ENCODE results near the gene DCAF16. TPM values are rescaled to one million over a fixed set of nuclear protein-coding genes. Genes with fewer than 3 reads are reported as not detected.

The DCAF16 gene
- total RNA-seq, 1 donor from 2014 or later = 18.7 TPM

GRCh38 chr4:17823871-17824669, 13.5 kb upstream of the DCAF16 start:
- no peaks in the 10 kb centered on the region for H3K27me3 ChIP-seq (ENCODE audit: control insufficient read depth, insufficient read depth, low read length)
- no peak for DNase-seq (ENCODE audit: low read depth)
- TF ChIP-seq CTCF (IDR thresholded peaks at IDR 0.05; ENCODE audit: insufficient read depth, low read length, poor library complexity, severe bottlenecking) = no peak
- H3K36me3 ChIP-seq (ENCODE audit: control insufficient read depth, insufficient read depth, low read length) = no peaks in the 10 kb centered on the region
- H3K4me3 ChIP-seq (ENCODE audit: low read depth, low read length) = no peak overlapping the region

DNA sequence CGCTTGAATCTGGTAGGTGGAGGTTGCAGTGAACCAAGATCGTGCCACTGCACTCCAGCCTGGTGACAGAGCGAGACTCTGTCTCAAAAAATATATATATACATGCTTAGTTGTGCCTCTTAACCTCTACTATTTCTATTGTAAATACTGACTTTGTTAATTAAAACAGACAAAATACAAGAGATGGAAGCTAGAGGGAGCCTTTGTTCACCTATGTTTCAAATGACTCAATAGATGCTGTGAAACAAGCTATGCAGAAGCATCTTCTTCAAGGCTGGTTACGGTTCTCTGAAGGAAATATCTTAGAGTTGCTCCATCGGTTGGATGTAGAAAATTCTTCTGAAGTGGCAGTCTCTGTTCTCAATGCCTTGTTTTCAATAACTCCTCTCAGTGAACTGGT, 6.5 kb upstream of the DCAF16 start:
- Histone ChIP-seq H3K4me3 (ENCODE audit: low read depth, low read length) (no peak overlapping the region), H3K36me3 (ENCODE audit: control insufficient read depth, insufficient read depth, low read length) (no peaks in the 10 kb centered on the region), H3K27me3 (ENCODE audit: control insufficient read depth, insufficient read depth, low read length) (no peaks in the 10 kb centered on the region)
- DNase-seq (ENCODE audit: low read depth) = peak; percentile 34
- peak; percentile 47 for TF ChIP-seq CTCF (IDR thresholded peaks at IDR 0.05; ENCODE audit: insufficient read depth, low read length, poor library complexity, severe bottlenecking)

- Histone ChIP-seq H3K4me3 (ENCODE audit: low read depth, low read length) (no peak overlapping the region), H3K27me3 (ENCODE audit: control insufficient read depth, insufficient read depth, low read length) (no peaks in the 10 kb centered on the region), H3K36me3 (ENCODE audit: control insufficient read depth, insufficient read depth, low read length) (no peaks in the 10 kb centered on the region)
- no peak for TF ChIP-seq CTCF (IDR thresholded peaks at IDR 0.05; ENCODE audit: insufficient read depth, low read length, poor library complexity, severe bottlenecking)
- no peak for DNase-seq (ENCODE audit: low read depth)
Measured at GRCh38 chr4:17816142-17816541, 5.6 kb upstream of the DCAF16 start.

GRCh38 chr4:17814140-17814539, 3.6 kb upstream of the DCAF16 start:
- Histone ChIP-seq H3K36me3 (ENCODE audit: control insufficient read depth, insufficient read depth, low read length) (no peaks in the 10 kb centered on the region), H3K4me3 (ENCODE audit: low read depth, low read length) (no peak overlapping the region), H3K27me3 (ENCODE audit: control insufficient read depth, insufficient read depth, low read length) (no peaks in the 10 kb centered on the region)
- no peak for TF ChIP-seq CTCF (IDR thresholded peaks at IDR 0.05; ENCODE audit: insufficient read depth, low read length, poor library complexity, severe bottlenecking)
- no peak for DNase-seq (ENCODE audit: low read depth)

DNA sequence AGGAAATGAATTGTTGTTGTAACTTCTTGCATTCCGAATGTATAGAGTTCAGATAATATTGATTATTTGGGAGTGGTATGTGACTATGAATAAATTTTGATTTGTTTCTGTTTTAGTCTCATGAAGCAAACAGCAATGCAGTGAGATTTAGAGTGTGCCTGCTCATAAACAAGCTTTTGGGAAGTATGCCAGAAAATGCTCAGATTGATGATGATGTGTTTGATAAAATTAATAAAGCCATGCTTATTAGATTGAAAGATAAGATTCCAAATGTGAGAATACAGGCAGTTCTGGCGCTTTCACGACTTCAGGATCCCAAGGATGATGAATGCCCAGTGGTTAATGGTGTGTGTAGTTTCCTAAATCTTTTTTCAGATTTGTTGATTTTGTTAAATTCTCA, 2.2 kb upstream of the DCAF16 start:
- Histone ChIP-seq H3K36me3 (ENCODE audit: control insufficient read depth, insufficient read depth, low read length) (no peaks in the 10 kb centered on the region), H3K27me3 (ENCODE audit: control insufficient read depth, insufficient read depth, low read length) (no peaks in the 10 kb centered on the region), H3K4me3 (ENCODE audit: low read depth, low read length) (peak overlapping the region; percentile 5)
- no peak for TF ChIP-seq CTCF (IDR thresholded peaks at IDR 0.05; ENCODE audit: insufficient read depth, low read length, poor library complexity, severe bottlenecking)
- no peak for DNase-seq (ENCODE audit: low read depth)

- Histone ChIP-seq H3K27me3 (ENCODE audit: control insufficient read depth, insufficient read depth, low read length) (no peaks in the 10 kb centered on the region), H3K36me3 (ENCODE audit: control insufficient read depth, insufficient read depth, low read length) (no peaks in the 10 kb centered on the region), H3K4me3 (ENCODE audit: low read depth, low read length) (peak overlapping the region; percentile 94)
- no peak for DNase-seq (ENCODE audit: low read depth)
- no peak for TF ChIP-seq CTCF (IDR thresholded peaks at IDR 0.05; ENCODE audit: insufficient read depth, low read length, poor library complexity, severe bottlenecking)
Measured at GRCh38 chr4:17812125-17812524, 1.6 kb upstream of the DCAF16 start.

Data from kidney epithelial cell (primary cell).